GM21576 (cell line): ENCODE results near the gene RBM19.

Experiments
- ATAC-seq: cut with Tn5 transposase; IDR thresholded peaks from one replicate; pipeline ENCODE4 v1.9.1; 2021; ENCODE audit warnings: mild to moderate bottlenecking, moderate library complexity; ENCODE audit not compliant: unreplicated experiment

Gene RBM19

GRCh38 chr12:113837528-113838296 lies 128.4 kb downstream of the RBM19 start:
- ATAC-seq = no peak

GRCh38 chr12:113837084-113837483 lies 129.0 kb downstream of the RBM19 start:
- no peak for ATAC-seq

GRCh38 chr12:113835896-113836295 lies 130.2 kb downstream of the RBM19 start:
- ATAC-seq = no peak

GRCh38 chr12:113835433-113835832 lies 130.7 kb downstream of the RBM19 start:
- ATAC-seq = no peak

GRCh38 chr12:113833422-113833821 lies 132.7 kb downstream of the RBM19 start:
- ATAC-seq = no peak

GRCh38 chr12:113831476-113831875 lies 134.6 kb downstream of the RBM19 start:
- ATAC-seq = no peak

- no peak for ATAC-seq
Measured at GRCh38 chr12:113831016-113831415, 135.1 kb downstream of the RBM19 start.

- ATAC-seq = no peak
Measured at GRCh38 chr12:113829212-113829611, 136.9 kb downstream of the RBM19 start.

- ATAC-seq = no peak
Measured at GRCh38 chr12:113827539-113828114, 138.5 kb downstream of the RBM19 start.

GRCh38 chr12:113826805-113827538 lies 139.2 kb downstream of the RBM19 start:
- ATAC-seq = no peak

GRCh38 chr12:113825705-113826104 lies 140.4 kb downstream of the RBM19 start:
- ATAC-seq = no peak

- ATAC-seq = no peak
Measured at GRCh38 chr12:113823816-113824215, 142.3 kb downstream of the RBM19 start.

- ATAC-seq = no peak
Measured at GRCh38 chr12:113823016-113823415, 143.1 kb downstream of the RBM19 start.

GRCh38 chr12:113820842-113821241 lies 145.3 kb downstream of the RBM19 start:
- ATAC-seq = no peak

- ATAC-seq = no peak
Measured at GRCh38 chr12:113820309-113820708, 145.8 kb downstream of the RBM19 start.

- no peak for ATAC-seq
Measured at GRCh38 chr12:113819495-113819894, 146.6 kb downstream of the RBM19 start.

GRCh38 chr12:113818833-113819232 lies 147.3 kb downstream of the RBM19 start:
- no peak for ATAC-seq

- no peak for ATAC-seq
Measured at GRCh38 chr12:113818283-113818682, 147.8 kb downstream of the RBM19 start.

GRCh38 chr12:113816866-113817265 lies 149.3 kb downstream of the RBM19 start:
- ATAC-seq = no peak

GRCh38 chr12:113815031-113815430 lies 151.1 kb downstream of the RBM19 start:
- ATAC-seq = no peak

- no peak for ATAC-seq
Measured at GRCh38 chr12:113813229-113813541, 152.9 kb downstream of the RBM19 start.
